Kidney glomerular epithelial cell (primary cell): ENCODE measurements around the gene MYOZ3.

Experiments used
- DNase-seq: peaks from one replicate; lab custom pipeline; 2025; lab: John Stamatoyannopoulos, UW

The MYOZ3 gene

GRCh38 chr5:150661086-150661485 lies at the start of gene MYOZ3:
Gene MYOZ3 (plus strand): TSS chr5:150661251. CDS start chr5:150662942, 1,691 bp downstream.
- no peak for DNase-seq

GRCh38 chr5:150612405-150612804 lies 48.6 kb upstream of the MYOZ3 start:
- no peak for DNase-seq

GRCh38 chr5:150612905-150613670 lies 48.0 kb upstream of the MYOZ3 start:
- DNase-seq, result no peak

GRCh38 chr5:150613991-150614660 lies 46.9 kb upstream of the MYOZ3 start:
- DNase-seq, result no peak

GRCh38 chr5:150614661-150615060 lies 46.4 kb upstream of the MYOZ3 start:
- DNase-seq, result no peak

- no peak for DNase-seq
These were observed 45.8 kb upstream of the MYOZ3 start for GRCh38 chr5:150615141-150615699.

- no peak for DNase-seq
These were observed 45.0 kb upstream of the MYOZ3 start for GRCh38 chr5:150616024-150616470.

GRCh38 chr5:150616506-150616905 lies 44.5 kb upstream of the MYOZ3 start:
- DNase-seq, result no peak

GRCh38 chr5:150618163-150618562 lies 42.9 kb upstream of the MYOZ3 start:
- DNase-seq, result no peak

- peak; percentile 73 for DNase-seq
These were observed 42.3 kb upstream of the MYOZ3 start for GRCh38 chr5:150618588-150619281.

- no peak for DNase-seq
These were observed 41.5 kb upstream of the MYOZ3 start for GRCh38 chr5:150619359-150620230.

GRCh38 chr5:150621301-150621700 lies 39.8 kb upstream of the MYOZ3 start:
- no peak for DNase-seq

GRCh38 chr5:150622157-150622556 lies 38.9 kb upstream of the MYOZ3 start:
- DNase-seq, result no peak

GRCh38 chr5:150623152-150623877 lies 37.7 kb upstream of the MYOZ3 start:
- no peak for DNase-seq

GRCh38 chr5:150623878-150624216 lies 37.2 kb upstream of the MYOZ3 start:
- DNase-seq, result no peak

GRCh38 chr5:150624334-150625163 lies 36.5 kb upstream of the MYOZ3 start:
- DNase-seq, result no peak

GRCh38 chr5:150625164-150625535 lies 35.9 kb upstream of the MYOZ3 start:
- no peak for DNase-seq

GRCh38 chr5:150625831-150626746 lies 35.0 kb upstream of the MYOZ3 start:
- no peak for DNase-seq

- peak; percentile 52 for DNase-seq
These were observed 34.2 kb upstream of the MYOZ3 start for GRCh38 chr5:150626853-150627276.
